ENCODE results near the gene LPCAT1. TPM values are rescaled to one million over a fixed set of nuclear protein-coding genes. Genes with fewer than 3 reads are reported as not detected.

The LPCAT1 gene
- total and polyA plus RNA-seq, 2 of the 4 experiments (the other 2 are of a cell fraction), result 17.7 to 33.6 TPM

GRCh38 chr5:1508659-1509290 lies 15.0 kb downstream of the LPCAT1 start:
- no peak overlapping the region for H3K18ac ChIP-seq (ENCODE audit: low read depth, low read length)
- peaks cover 45% of the 10 kb centered on the region for H3K36me3 ChIP-seq (ENCODE audit: control insufficient read depth, insufficient read depth, low read length)
- H2BK120ac ChIP-seq (ENCODE audit: low read depth, low read length), result no peak overlapping the region
- no peak overlapping the region for H3K4me3 ChIP-seq (ENCODE audit: insufficient read depth, low read depth, low read length)
- no peak overlapping the region for H3K27ac ChIP-seq (ENCODE audit: insufficient read depth, low read length)
- H4K20me1 ChIP-seq (ENCODE audit: insufficient read depth, low read length), result peaks cover 94% of the 10 kb centered on the region
- no peak overlapping the region for H2BK5ac ChIP-seq (ENCODE audit: low read depth, low read length, poor library complexity, severe bottlenecking)
- 53% methylated on average over 15 of the region's 30 CpGs; no CpG with 5 or more reads in 1 of the 2 experiments for WGBS, 2 experiments (ENCODE audit: extremely low coverage in 2 of 2, insufficient read length in 1 of 2)
- BruUV-seq (replicated peaks), result no TSS peak
- H3K27me3 ChIP-seq (ENCODE audit: control insufficient read depth, insufficient read depth, low read length), result no peaks in the 10 kb centered on the region
- H3K79me1 ChIP-seq (ENCODE audit: low read depth in 1 of 2, low read length in 2 of 2), result peaks cover 27 to 83% of the 10 kb centered on the region in 2 experiments
- no peak overlapping the region for H2AK5ac ChIP-seq (ENCODE audit: low read depth, low read length)
- in situ Hi-C loops (cut with MboI; ENCODE audit: low sequenced_read_pairs) (no loop called here), dilution Hi-C loops (cut with HindIII; ENCODE audit: low sequenced_read_pairs, unreplicated experiment) (no loop called here), intact Hi-C loops (cut with micrococcal nuclease) (no loop called here)
- H3K56ac ChIP-seq (ENCODE audit: extremely low read depth, insufficient read depth, low read length), result no peak overlapping the region
- no peaks in the 10 kb centered on the region for H3K9me3 ChIP-seq (ENCODE audit: control insufficient read depth, insufficient read depth, low read length)
- no peak overlapping the region for H4K91ac ChIP-seq (ENCODE audit: insufficient read depth, low read depth, low read length)
- H3K4me1 ChIP-seq (ENCODE audit: control insufficient read depth, insufficient read depth, low read length), result peaks cover 6% of the 10 kb centered on the region
- POLR2A ChIA-PET (ENCODE audit: unreplicated experiment), result no interaction called here
- peak; percentile 11; the same call in 1 of the 2 replicates for ATAC-seq (ENCODE audit: low read depth)
- no peak overlapping the region for H4K8ac ChIP-seq (ENCODE audit: low read depth in 2 of 2, low read length in 2 of 2)
- H3K4me2 ChIP-seq (ENCODE audit: low read depth, low read length), result no peak overlapping the region
- H4K5ac ChIP-seq (ENCODE audit: low read depth, low read length), result no peak overlapping the region
- H2AFZ ChIP-seq (replicated peaks; ENCODE audit: low read length, poor library complexity), result no peak overlapping the region
- DNase-seq, result peak; percentile 30
- H3K23ac ChIP-seq (ENCODE audit: low read depth, low read length), result no peak overlapping the region
- H3K14ac ChIP-seq (replicated peaks; ENCODE audit: low read depth, low read length), result no peak overlapping the region
- H3K9me1 ChIP-seq (ENCODE audit: insufficient read depth, low read length), result peaks cover 29% of the 10 kb centered on the region
- no peak overlapping the region for H2AK9ac ChIP-seq (replicated peaks; ENCODE audit: low read depth, low read length, poor library complexity)
- no peak overlapping the region for H2BK15ac ChIP-seq (ENCODE audit: low read depth, low read length)
- H3K9ac ChIP-seq (ENCODE audit: low read depth, low read length), result no peak overlapping the region
- TF ChIP-seq CEBPB (IDR thresholded peaks at IDR 0.05; ENCODE audit: low read depth, low read length) (0 out of 2 replicates have a peak, but pooled peaks have one; percentile 4), RCOR1 (IDR thresholded peaks at IDR 0.05; ENCODE audit: insufficient replicate concordance, low read length) (no peak)
- CTCF ChIA-PET, result no interaction called here
- no peak overlapping the region for H3K4ac ChIP-seq (ENCODE audit: low read depth, low read length)
- no peak overlapping the region for H2BK20ac ChIP-seq (ENCODE audit: low read depth, low read length)

Data from IMR-90 (cell line).